OCI-LY7 (cell line): ENCODE data around the gene TNPO2. TPM values are rescaled to one million over a fixed set of nuclear protein-coding genes. Genes with fewer than 3 reads are reported as not detected.
"Not testable (repeated sequence)": the region's sequence is repeated elsewhere in the genome, so short reads cannot be mapped to it uniquely, and the experiment has no call there.

Experiments used
- BruUV-seq: library from RNA; stranded (reverse); fragments of 400-500 nt; replicated peaks from 2 replicates; lab custom pipeline; 2021; lab: Mats Ljungman, UMichigan
- CTCF ChIA-PET: fragments of 300-600 bp; sonication (Branson Sonifier 250); formaldehyde crosslinking; loops from one replicate; lab custom pipeline; 2022; ENCODE audit warnings: antibody characterized with exemption; ENCODE audit not compliant: unreplicated experiment; lab: Charles Lee
- POLR2A ChIA-PET: fragments of 300-600 bp; sonication (Branson Sonifier 250); formaldehyde crosslinking; loops from one replicate; lab custom pipeline; 2022; ENCODE audit warnings: antibody characterized with exemption; lab: Charles Lee
- DNase-seq: peaks from one replicate; pipeline ENCODE4 v3.0.0-alpha.2; 2015; ENCODE audit warnings: low spot score
- H2AFZ ChIP-seq: fragments of 200-600 bp; sonication (generic), shearing (Covaris generic); 2 replicates; pipeline ENCODE4 v1.6.1; 2014; ENCODE audit warnings: mild to moderate bottlenecking, antibody characterized with exemption, low read length, moderate library complexity
- H3K27ac ChIP-seq: fragments of 200-600 bp; sonication (generic); 2 replicates; pipeline ENCODE4 v1.5.1; 2014; ENCODE audit warnings: mixed run types, low read depth, mild to moderate bottlenecking, moderate library complexity, low read length, inconsistent platforms; ENCODE audit not compliant: poor library complexity, severe bottlenecking
- H3K36me3 ChIP-seq: fragments of 200-600 bp; sonication (generic); 2 replicates; pipeline ENCODE4 v1.6.1; 2014; ENCODE audit warnings: mild to moderate bottlenecking, antibody characterized with exemption, low read length, moderate library complexity, mixed read lengths; ENCODE audit not compliant: insufficient read depth
- H3K4me1 ChIP-seq: fragments of 200-600 bp; sonication (generic); 2 replicates; pipeline ENCODE4 v1.5.1; 2014; ENCODE audit warnings: mild to moderate bottlenecking, low read length; ENCODE audit not compliant: insufficient read depth, poor library complexity, severe bottlenecking
- H3K4me2 ChIP-seq: fragments of 200-600 bp; sonication (generic); 2 replicates; pipeline ENCODE4 v1.6.1; 2014; ENCODE audit warnings: mild to moderate bottlenecking, low read length
- H3K4me3 ChIP-seq: fragments of 200-600 bp; sonication (generic); 2 replicates; pipeline ENCODE4 v1.5.1; 2014; ENCODE audit warnings: mild to moderate bottlenecking, low read depth, low read length; ENCODE audit not compliant: poor library complexity, severe bottlenecking
- H3K79me2 ChIP-seq: fragments of 200-600 bp; sonication (generic); 2 replicates; pipeline ENCODE4 v1.6.1; 2016; ENCODE audit warnings: low read depth, mild to moderate bottlenecking, low read length, moderate library complexity, mixed read lengths; ENCODE audit not compliant: insufficient read depth
- H3K9me2 ChIP-seq: fragments of 200-600 bp; sonication (generic); 2 replicates; pipeline ENCODE4 v1.6.1; 2016; ENCODE audit warnings: mild to moderate bottlenecking, low read length, mixed read lengths; ENCODE audit not compliant: insufficient read depth
- H3K9me3 ChIP-seq: fragments of 200-600 bp; sonication (generic); 2 replicates; pipeline ENCODE4 v1.6.1; 2014; ENCODE audit warnings: mild to moderate bottlenecking, mixed run types, low read length, mixed read lengths
- H4K20me1 ChIP-seq: fragments of 200-600 bp; sonication (generic); 2 replicates; pipeline ENCODE4 v1.6.1; 2014; ENCODE audit warnings: mild to moderate bottlenecking, antibody characterized with exemption, low read length, moderate library complexity, mixed read lengths; ENCODE audit not compliant: insufficient read depth
- EZH2phosphoT487 ChIP-seq: fragments of 200-600 bp; sonication (generic); IDR thresholded peaks from 2 replicates; pipeline ENCODE4 v1.6.1; 2018; ENCODE audit warnings: low read depth, borderline replicate concordance, mild to moderate bottlenecking, mixed run types, antibody characterized with exemption, low read length, moderate library complexity, mixed read lengths
- intact Hi-C: fragments of 100-400 bp; cut with micrococcal nuclease; formaldehyde crosslinking; loops from one replicate; pipeline ENCODE4 v1.10.0; 2022; ENCODE audit not compliant: unreplicated experiment
- total RNA-seq, 2 experiments: library from RNA; depleted of rRNA in 1 of 2; stranded (reverse); fragments of >200 nt in 1 of 2; shearing (Covaris generic) in 1 of 2; gene quantifications; 2 replicates each; pipeline ENCODE4 v1.2.3, GENCODE V29; 2014 to 2022
- TF ChIP-seq, protein P1 (sequence below): fragments of 200-600 bp; sonication (generic); conservative IDR thresholded peaks from 2 replicates; pipeline ENCODE4 v1.5.1; 2014; ENCODE audit warnings: mild to moderate bottlenecking, antibody characterized with exemption, low read length, moderate library complexity, mixed read lengths

The TNPO2 gene
- total RNA-seq, 2 experiments from 2014 or later: 47.3 to 120 TPM

DNA sequence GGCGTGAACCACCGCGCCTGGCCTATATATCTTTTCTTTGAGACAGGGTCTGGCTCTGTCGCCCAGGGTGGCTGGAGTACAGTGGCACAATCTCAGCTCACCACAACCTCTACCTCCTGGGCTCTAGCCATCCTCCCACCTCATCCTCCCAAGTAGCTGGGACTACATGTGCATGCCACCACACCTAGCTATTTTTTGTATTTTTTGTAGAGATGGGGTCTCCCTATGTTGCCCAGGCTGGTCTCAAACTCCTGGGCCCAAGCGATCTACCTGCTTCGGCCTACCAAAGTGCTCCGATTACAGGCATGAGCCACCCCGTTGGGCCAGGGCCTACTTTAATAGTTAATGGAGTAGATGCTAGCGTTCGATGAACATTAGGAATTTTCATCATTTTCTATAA, 3.4 kb downstream of the TNPO2 start:
- H3K9me3 ChIP-seq: no peaks in the 10 kb centered on the region
- intact Hi-C loops: loop anchor here (5.0 kb wide), 1 partner anchor 72 kb away; the partner anchor contains the start of gene JUNB
- H3K79me2 ChIP-seq: peaks cover 72% of the 10 kb centered on the region
- no TSS peak for BruUV-seq
- peak overlapping the region; percentile 97 for H3K4me2 ChIP-seq
- TF ChIP-seq EZH2phosphoT487: no peak
- H2AFZ ChIP-seq: no peak overlapping the region
- no peaks in the 10 kb centered on the region for H3K9me2 ChIP-seq
- H3K27ac ChIP-seq: no peak overlapping the region
- H4K20me1 ChIP-seq: peaks cover 13% of the 10 kb centered on the region; the same call in 1 of the 2 replicates
- H3K4me1 ChIP-seq: peaks cover 12% of the 10 kb centered on the region
- ChIA-PET POLR2A (interaction anchor here (0.6 to 1.1 kb wide), 2 partner anchors 13 to 33 kb away, joined by 3 read pairs; no protein-coding TSS in a partner anchor), CTCF (interaction anchor here (0.6 kb wide), 1 partner anchor 14 kb away, joined by 3 read pairs; no protein-coding TSS in a partner anchor)
- peaks cover 68% of the 10 kb centered on the region for H3K36me3 ChIP-seq
- DNase-seq: no peak
- H3K4me3 ChIP-seq: peak overlapping the region; percentile 82

DNA sequence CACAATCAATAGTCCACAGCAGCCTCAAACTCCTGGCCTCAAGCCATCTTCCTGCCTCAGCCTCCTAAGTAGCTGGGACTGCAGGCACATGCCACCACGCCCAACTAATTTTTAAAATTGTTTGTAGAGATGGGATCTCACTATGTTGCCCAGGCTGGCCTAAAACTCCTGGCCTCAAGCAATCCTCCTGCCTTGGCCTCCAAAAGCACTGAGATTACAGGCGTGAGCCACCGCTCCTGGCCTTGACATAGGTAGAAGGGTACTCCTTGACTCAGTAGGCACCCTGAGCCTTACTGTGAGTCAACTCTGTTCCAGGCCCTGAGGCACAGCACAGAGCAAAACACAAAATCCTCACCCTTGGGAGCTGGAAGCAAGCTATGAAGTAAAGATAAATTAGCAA, 7.8 kb downstream of the TNPO2 start:
- ChIA-PET CTCF (no interaction called here), POLR2A (interaction anchor here (0.6 kb wide), 1 partner anchor 118 kb away, joined by 3 read pairs; the partner anchor contains the start of gene RTBDN)
- no peaks in the 10 kb centered on the region for H3K4me1 ChIP-seq
- no peak for DNase-seq
- peaks cover 44% of the 10 kb centered on the region for H3K79me2 ChIP-seq
- intact Hi-C loops: loop anchor here (2.0 kb wide), 1 partner anchor 41 kb away; no protein-coding TSS in a partner anchor
- no peak overlapping the region for H3K4me3 ChIP-seq
- no peak overlapping the region for H2AFZ ChIP-seq
- TF ChIP-seq EZH2phosphoT487: no peak
- TF ChIP-seq, protein P1, sequence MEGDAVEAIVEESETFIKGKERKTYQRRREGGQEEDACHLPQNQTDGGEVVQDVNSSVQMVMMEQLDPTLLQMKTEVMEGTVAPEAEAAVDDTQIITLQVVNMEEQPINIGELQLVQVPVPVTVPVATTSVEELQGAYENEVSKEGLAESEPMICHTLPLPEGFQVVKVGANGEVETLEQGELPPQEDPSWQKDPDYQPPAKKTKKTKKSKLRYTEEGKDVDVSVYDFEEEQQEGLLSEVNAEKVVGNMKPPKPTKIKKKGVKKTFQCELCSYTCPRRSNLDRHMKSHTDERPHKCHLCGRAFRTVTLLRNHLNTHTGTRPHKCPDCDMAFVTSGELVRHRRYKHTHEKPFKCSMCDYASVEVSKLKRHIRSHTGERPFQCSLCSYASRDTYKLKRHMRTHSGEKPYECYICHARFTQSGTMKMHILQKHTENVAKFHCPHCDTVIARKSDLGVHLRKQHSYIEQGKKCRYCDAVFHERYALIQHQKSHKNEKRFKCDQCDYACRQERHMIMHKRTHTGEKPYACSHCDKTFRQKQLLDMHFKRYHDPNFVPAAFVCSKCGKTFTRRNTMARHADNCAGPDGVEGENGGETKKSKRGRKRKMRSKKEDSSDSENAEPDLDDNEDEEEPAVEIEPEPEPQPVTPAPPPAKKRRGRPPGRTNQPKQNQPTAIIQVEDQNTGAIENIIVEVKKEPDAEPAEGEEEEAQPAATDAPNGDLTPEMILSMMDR: no peak
- no TSS peak for BruUV-seq
- no peaks in the 10 kb centered on the region for H3K9me2 ChIP-seq
- H3K27ac ChIP-seq: no peak overlapping the region
- peaks cover 95% of the 10 kb centered on the region for H3K36me3 ChIP-seq
- peaks cover 7% of the 10 kb centered on the region; the same call in 1 of the 2 replicates for H4K20me1 ChIP-seq
- H3K9me3 ChIP-seq: no peaks in the 10 kb centered on the region
- H3K4me2 ChIP-seq: no peak overlapping the region

GRCh38 chr19:12715102-12715501, 8.6 kb downstream of the TNPO2 start:
- Histone ChIP-seq H2AFZ (no peak overlapping the region), H3K36me3 (peaks cover 95% of the 10 kb centered on the region), H3K9me3 (no peaks in the 10 kb centered on the region), H3K27ac (no peak overlapping the region), H3K4me2 (no peak overlapping the region), H3K9me2 (no peaks in the 10 kb centered on the region), H3K79me2 (peaks cover 36% of the 10 kb centered on the region), H3K4me3 (no peak overlapping the region), H3K4me1 (no peaks in the 10 kb centered on the region), H4K20me1 (peaks cover 7% of the 10 kb centered on the region; the same call in 1 of the 2 replicates)
- intact Hi-C loops: no loop called here
- CTCF ChIA-PET: no interaction called here
- POLR2A ChIA-PET: no interaction called here
- no TSS peak for BruUV-seq
- TF ChIP-seq, protein P1: no peak
- no peak for TF ChIP-seq EZH2phosphoT487
- no peak for DNase-seq

DNA sequence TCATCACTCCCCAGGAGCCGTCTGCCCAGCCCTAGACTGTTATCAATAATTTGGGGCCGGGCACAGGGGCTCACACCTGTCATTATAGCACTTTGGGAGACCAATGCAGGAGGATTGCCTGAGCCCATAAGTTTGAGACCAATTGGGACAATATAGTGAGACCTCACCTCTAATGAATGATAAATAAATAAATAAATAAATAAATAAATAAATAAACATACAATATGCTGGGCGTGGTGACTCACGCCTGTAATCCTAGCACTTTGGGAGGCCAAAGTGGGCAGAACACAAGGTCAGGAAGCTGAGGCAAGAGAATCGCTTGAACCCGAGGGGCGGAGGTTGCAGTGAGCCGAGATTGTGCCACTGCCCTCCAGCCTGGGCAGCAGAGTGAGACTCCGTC, 10.4 kb downstream of the TNPO2 start:
- H3K4me2 ChIP-seq, DNase-seq, BruUV-seq, H3K9me3 ChIP-seq, H3K27ac ChIP-seq, H3K9me2 ChIP-seq, POLR2A ChIA-PET, H4K20me1 ChIP-seq, CTCF ChIA-PET, H2AFZ ChIP-seq, H3K4me1 ChIP-seq, H3K4me3 ChIP-seq, intact Hi-C loops: not testable (repeated sequence)
- Histone ChIP-seq H3K79me2 (peaks cover 18% of the 10 kb centered on the region), H3K36me3 (peaks cover 95% of the 10 kb centered on the region)
